Measurements from ENCODE around the gene MCM5.
A peak's percentile ranks its signal among the peaks of the same experiment; 100 is the strongest.

MCM5 gene

GRCh38 chr22:35403356-35403755 is 3.4 kb downstream of the MCM5 start:
- no peak for DNase-seq (ENCODE audit: low spot score)

- DNase-seq (ENCODE audit: low spot score), result no peak
Measured at GRCh38 chr22:35404176-35404575, 4.2 kb downstream of the MCM5 start.

GRCh38 chr22:35406443-35406842 is 6.5 kb downstream of the MCM5 start:
- no peak for DNase-seq (ENCODE audit: low spot score)

- DNase-seq (ENCODE audit: low spot score), result no peak
Measured at GRCh38 chr22:35407362-35407761, 7.4 kb downstream of the MCM5 start.

- DNase-seq (ENCODE audit: low spot score), result no peak
Measured at GRCh38 chr22:35409783-35410662, 10.1 kb downstream of the MCM5 start.

- no peak for DNase-seq (ENCODE audit: low spot score)
Measured at GRCh38 chr22:35410663-35411034, 10.7 kb downstream of the MCM5 start.

GRCh38 chr22:35411102-35411501 is 11.2 kb downstream of the MCM5 start:
- DNase-seq (ENCODE audit: low spot score), result no peak

- DNase-seq (ENCODE audit: low spot score), result no peak
Measured at GRCh38 chr22:35413624-35414023, 13.7 kb downstream of the MCM5 start.

GRCh38 chr22:35417606-35418005 is 17.7 kb downstream of the MCM5 start:
- no peak for DNase-seq (ENCODE audit: low spot score)

GRCh38 chr22:35418088-35418487 is 18.1 kb downstream of the MCM5 start:
- peak; percentile 21 for DNase-seq (ENCODE audit: low spot score)

- no peak for DNase-seq (ENCODE audit: low spot score)
Measured at GRCh38 chr22:35418731-35419130, 18.8 kb downstream of the MCM5 start.

- DNase-seq (ENCODE audit: low spot score), result no peak
Measured at GRCh38 chr22:35419756-35420155, 19.8 kb downstream of the MCM5 start.

- DNase-seq (ENCODE audit: low spot score), result no peak
Measured at GRCh38 chr22:35421121-35421520, 21.2 kb downstream of the MCM5 start.

- no peak for DNase-seq (ENCODE audit: low spot score)
Measured at GRCh38 chr22:35422145-35422544, 22.2 kb downstream of the MCM5 start.

- DNase-seq (ENCODE audit: low spot score), result no peak
Measured at GRCh38 chr22:35422936-35423335, 23.0 kb downstream of the MCM5 start.

- no peak for DNase-seq (ENCODE audit: low spot score)
Measured at GRCh38 chr22:35424081-35424480, 24.1 kb downstream of the MCM5 start.

- no peak for DNase-seq (ENCODE audit: low spot score)
Measured at GRCh38 chr22:35424761-35425160, 24.8 kb downstream of the MCM5 start.

- no peak for DNase-seq (ENCODE audit: low spot score)
Measured at GRCh38 chr22:35425546-35425945, 25.6 kb downstream of the MCM5 start.

GRCh38 chr22:35425971-35426800 is 26.2 kb downstream of the MCM5 start:
- DNase-seq (ENCODE audit: low spot score), result no peak

GRCh38 chr22:35426801-35427140 is 26.8 kb downstream of the MCM5 start:
- no peak for DNase-seq (ENCODE audit: low spot score)

- DNase-seq (ENCODE audit: low spot score), result peak; percentile 98
Measured at GRCh38 chr22:35430897-35431322, 31.0 kb downstream of the MCM5 start.

- DNase-seq (ENCODE audit: low spot score), result no peak
Measured at GRCh38 chr22:35431483-35432227, 31.7 kb downstream of the MCM5 start.
